SH-SY5Y (cell line): ENCODE results near the gene ZP1.

Source experiments
- GATA2 ChIP-seq: IDR thresholded peaks from 2 replicates; pipeline ENCODE4 v1.6.1; 2011; ENCODE audit warnings: mild to moderate bottlenecking, low read depth, low read length
- GATA3 ChIP-seq: IDR thresholded peaks from 2 replicates; pipeline ENCODE4 v1.6.1; 2011; ENCODE audit warnings: low read depth, mild to moderate bottlenecking, low read length, moderate library complexity

DNA sequence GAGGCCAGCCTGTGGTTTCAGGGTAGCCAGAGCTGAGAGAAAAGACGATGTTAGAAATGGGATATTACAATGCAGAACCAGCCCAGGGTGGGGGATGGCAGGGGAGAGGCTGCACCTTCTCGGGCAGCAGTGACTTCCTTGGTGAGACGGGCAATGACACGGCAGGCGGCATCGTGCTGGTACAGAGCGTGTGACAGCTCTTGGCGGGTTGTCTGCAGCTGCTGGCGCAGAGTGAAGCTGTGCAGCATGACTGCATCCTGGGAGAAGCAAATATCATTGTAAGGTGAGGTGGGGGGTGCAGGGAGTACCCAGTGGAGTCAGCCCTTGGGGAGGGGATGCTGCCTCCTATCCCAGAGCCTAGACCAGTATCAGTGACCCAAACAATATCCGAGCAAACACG is 35.3 kb downstream of the ZP1 start:
- TF ChIP-seq GATA3, result no peak
- no peak for TF ChIP-seq GATA2
